ENCODE measurements around the gene PRPF6.
A peak's percentile ranks its signal among the peaks of the same experiment; 100 is the strongest.

The PRPF6 gene

DNA sequence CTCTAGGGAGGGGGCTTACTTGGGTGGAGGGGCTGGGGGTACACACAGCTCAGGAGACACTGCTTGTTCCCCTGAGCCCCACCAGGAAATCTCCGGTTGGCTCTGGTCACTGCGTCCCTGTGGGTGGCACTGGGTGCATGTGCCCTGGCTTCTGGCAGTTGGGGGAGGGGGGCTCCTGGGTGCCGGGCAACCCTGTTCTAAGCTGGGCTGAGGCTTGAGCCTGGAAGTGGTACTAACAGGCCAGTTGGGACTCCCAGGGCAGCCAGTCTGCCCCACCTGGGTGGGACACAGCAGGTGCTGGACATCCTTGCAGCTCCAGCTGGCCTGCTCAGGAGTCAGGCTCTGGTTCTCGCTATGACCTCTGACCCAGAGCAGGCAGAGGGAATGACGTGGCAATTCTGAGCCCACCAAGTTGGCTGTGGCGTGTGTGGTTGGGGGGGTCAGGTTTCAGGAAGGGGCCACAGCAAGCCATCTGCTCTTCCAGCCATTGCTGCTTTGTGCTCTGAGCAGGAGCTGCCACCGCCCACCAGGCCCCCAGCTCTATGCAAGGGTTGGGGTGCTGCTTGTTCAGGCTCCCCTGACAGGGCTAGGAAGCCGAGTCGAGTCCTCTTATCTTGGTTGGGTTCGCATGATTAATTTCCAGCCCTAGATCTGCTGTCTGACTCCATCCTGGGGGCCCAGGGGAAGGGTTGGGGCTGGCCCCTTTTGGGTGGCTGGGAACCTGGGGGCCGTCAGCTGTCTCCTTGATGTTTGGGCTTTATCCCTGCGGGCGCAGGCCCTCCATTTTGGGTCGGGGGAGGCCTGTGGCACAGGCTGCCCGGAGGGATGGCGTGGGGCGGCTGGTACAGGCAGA, 55.6 kb downstream of the PRPF6 start:
- DNase-seq = no peak

DNA sequence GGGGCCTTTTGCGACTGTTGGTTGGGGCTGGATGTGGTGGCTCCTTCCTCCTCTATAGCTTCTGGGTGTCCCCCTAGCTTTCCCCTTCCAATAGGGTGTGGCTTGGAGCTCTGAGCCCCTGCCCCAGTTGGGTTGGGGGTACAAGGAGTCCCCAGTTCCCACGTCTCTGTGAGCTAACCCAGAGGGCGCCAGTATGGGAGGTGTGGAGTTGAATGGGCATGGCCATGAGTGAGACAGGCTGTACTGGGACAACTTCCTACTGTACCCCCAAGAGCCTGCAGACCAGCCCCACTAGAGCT, 56.2 kb downstream of the PRPF6 start:
- DNase-seq = no peak

DNA sequence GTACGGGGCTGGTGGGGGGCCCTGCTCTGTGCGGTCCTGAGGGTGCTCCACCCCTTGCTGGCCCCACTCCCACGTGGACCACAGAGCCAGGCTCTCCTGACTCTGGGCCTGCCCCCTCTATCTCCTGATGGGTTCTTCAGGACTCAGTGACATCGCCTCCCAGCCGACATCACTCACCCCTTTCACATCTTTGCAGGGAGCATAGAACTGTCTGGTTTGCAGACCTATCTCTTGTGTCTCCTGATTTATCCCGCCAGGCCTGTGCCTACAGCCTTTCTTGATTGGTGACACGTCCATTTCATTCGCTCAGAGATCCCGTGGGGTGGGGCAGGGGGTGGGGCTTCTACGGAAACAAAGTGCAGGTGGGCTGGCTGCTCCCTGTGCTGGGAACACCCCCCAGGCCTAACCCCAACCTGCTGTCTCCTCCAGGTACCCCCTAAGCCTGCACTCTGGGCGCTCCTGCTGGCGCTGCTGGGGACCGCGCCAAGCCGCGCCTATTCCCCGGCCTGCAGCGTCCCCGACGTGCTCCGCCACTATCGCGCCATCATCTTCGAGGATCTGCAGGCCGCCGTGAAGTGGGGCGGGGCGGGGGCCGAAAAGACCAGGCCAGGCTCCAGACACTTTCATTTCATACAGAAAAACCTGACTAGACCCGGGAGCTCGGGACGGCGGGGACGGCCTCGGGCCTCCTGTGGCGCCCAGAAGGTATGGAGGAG, 56.7 kb downstream of the PRPF6 start:
- DNase-seq = peak in 1 of 2 experiments; percentile 28

DNA sequence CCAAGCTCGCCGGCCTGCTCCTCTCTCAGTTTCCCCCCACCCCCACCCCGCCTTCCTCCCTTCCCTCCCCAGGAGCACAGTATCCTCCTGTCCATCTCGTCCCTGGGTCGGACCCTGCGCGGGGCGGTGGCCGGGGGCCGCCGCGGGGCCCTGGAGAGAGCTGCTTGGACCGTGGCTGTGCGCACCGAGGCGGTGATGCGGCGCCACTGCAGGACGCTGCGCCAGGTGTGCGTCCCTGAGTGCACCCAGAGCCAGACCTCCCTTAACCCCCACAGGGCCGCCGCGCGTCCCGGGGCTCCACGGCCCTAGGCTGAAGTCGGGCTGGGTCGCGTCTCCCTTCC, 57.3 kb downstream of the PRPF6 start:
- no peak for DNase-seq

DNA sequence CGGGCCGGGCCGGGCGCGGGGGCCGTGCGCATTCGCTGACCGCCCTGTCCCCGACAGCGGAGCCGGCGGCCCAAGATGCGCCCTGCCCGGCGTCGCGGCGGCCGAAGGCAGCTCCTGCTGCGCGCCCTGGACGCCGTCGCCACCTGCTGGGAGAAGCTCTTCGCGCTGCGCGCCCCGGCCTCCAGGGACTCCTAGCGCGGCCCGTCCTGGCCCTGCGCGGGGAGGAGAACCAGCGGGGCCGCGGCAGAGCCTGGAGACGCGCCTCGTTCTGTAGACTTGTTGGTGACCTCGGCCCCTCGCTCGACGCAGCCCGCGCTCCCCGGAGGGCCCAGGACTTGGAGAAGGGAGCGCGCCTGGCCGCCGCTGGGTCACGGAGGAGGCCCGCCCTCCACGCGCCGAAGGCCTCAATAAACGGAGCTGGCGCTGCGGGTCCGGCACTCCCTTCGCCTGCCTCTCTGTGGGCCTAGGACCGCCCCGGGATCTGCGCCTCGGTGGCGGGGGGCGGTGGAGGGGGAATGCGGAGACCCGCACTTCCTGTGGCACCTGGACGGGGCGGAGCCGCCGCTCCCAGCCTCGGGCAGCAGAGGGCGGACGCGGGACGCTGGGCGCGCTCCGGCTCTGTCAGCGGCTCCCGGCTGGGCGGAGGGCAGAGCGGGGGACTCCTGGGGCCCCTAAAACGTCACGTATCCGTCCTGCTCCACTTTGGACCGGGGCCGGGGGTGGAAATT, 57.8 kb downstream of the PRPF6 start:
- peak; percentile 65 to 66 for DNase-seq

DNA sequence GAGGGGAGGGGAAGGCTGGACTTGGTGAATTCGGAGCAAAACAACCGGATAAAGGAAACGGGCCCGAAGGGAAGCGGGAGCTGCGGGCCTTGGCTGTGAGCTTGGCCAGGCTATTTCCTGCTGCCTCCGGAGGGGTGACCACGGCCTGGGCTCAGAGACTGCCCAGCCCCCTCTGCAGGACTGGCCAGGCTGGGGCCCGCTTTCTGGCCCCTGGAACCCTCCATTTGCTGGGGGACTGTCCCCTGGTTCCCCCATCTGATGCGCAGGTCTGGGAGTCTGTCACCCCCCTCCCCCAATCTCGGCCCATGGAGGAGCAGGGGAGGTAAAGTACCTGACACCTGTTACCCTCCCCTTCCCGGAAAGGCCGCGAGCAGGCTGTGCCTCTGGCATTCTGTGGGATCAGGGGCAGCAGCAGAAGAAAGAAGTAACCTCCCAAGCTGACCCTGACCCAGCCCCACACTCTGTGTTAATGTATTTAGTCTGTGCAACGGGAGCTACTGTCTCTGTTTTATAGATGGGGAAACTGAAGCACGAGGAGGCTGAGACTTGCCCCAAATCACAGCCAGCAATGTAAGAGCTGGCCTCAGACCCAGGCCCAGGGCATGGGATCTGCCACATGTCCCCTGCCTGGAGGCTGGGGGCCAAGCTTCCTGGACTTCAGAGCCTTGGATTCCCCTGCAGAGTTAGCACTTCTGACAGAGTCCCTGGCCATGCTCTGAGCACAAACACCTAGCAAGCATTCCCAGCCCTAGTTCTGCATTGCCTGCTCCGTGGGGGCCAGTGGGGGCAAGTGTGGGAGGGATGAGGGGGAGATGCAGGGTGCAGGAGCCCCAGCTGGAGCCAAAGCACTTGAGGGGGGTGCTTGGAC, 58.6 kb downstream of the PRPF6 start:
- no peak for DNase-seq

DNA sequence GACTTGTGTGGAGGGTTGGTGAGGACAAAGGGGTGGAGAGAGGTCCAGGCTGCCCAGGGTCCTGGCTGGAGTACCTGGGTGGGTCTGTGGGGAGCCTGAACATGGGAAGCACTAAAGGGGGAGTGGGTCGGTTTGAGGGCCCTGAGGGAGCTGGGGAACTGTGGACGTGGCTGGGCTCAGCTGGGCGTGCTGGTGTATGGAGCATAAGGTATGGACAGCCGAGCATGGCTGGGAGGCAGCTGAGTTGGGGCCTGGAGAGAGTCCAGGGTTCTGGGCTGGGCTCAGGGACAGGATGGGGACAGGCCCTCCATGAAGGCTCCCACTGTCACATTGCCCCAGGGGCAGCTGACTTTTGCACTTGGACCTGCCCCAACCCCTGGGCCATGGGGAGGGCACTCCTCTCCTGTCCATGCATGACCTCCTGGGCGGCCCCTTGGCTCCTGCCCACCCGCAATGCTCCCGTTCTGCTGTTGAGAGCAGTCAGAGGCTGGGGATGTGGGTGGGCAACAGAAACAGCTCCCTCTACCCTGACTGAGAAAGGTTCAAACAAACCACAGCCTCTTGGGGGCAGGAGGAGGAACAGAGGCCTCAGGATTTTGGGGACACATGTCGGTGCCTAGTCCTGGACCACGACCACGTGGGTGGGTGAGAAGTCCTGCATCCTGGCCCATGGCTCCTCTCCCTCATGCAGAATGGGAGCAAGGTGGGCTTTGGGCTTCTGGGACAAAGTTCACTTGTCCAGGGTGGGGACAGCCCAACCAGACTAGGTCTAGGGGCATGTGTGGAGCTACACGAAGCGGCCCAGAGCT, 59.5 kb downstream of the PRPF6 start:
- no peak for DNase-seq

DNA sequence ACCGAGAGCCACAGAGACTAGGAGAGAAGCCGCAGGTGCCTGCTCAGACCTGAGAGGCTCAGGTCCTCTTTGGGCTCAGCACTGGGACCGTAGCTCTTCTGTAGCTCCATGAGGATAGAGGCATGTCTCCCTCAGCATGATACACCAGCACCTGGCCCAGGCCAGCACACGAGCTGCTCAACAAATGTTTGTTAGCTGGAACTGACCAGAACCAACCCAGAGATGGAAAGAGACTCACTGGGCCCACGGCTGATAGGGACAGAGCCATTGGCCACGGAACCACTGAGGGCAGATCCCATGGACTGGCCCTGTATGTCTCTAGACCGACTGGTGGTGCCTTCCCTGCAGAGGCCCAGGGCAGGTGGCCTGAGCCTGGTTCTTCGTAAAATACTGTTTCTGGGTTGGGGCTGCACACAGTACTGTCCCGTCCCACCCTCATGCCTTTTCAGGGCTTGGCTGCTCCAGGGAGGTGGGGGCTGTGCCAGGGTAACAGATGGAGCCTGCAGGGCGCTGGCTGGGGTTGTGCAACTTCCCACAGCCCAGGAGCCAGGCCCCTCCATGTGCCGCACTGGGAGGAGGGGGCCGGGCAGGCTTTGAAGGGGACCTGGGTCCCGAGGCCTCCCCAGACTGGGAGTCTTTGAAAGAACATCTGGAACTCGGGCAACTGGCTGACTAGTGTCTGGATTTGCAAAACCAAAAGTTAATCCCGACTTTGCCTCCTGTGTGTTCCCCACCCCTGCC, 60.3 kb downstream of the PRPF6 start:
- DNase-seq = no peak

DNA sequence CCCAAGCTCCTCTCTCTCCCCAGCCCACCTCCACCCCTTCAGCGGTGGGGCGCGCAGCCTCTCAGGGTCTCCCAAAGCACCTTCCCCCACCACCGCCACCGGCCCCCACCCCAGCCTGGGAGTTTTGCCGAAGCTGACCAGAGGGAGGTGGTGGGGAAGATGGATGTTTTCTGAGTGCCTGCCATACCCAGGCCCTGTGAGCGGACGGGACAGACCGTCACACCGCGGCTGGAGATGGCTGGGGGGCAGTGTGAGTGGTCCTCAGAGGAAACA, 60.8 kb downstream of the PRPF6 start:
- DNase-seq = no peak

DNA sequence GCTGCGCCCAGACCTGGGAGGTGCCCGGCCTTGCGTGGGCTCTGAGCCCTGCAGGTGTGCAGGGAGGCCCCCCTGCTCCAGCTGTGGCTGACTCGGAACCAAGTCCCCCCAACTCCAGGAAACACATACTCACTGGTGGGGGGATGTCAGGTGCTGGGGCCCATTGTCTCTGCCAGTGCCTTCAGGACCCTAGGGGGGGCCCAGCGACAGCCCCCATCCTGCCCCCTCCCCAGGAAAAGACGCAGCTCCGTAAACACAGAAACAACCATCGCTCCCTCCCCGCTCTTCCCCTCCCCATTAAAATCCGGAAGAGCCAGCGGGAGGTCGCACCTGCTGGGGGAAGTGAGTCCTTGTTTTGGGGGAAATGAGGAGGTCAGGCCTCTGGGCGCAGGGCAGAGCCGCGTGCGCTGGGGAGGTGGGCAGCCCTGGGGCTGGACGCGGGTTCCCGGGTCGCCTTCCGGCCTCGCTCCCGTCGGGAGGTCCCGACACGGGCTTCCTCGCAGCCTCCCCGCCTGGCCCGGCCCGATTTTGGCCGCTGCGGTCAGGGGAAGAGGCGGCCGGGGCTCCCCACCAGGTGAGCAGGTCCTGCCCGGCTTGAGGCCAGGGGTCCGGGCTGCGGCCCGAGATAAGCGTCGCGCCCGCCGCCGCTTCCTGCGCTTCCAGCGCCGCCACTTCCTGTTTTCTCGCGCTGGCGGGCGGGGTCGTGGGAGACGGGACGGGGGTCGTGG, 61.3 kb downstream of the PRPF6 start:
- peak in 1 of 2 experiments; percentile 22 for DNase-seq

DNA sequence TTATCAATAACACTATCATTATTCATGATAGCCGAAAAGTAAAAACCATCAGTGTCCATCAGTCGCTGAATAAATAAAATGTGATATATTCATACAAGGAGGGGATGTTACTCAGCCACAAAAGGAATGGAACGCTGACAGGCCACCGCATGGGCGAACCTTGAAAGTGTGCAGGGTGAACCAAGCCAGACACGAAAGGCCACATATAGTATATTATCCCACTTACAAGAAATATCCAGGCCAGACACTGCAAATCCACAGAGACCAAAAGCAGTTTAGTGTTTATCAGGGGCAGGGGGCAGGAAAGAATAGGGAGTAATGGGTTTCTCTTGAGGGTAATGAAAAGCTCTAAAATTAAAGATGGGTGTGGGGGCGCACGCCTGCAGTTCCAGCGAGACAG, 62.8 kb downstream of the PRPF6 start:
- DNase-seq = no peak

DNA sequence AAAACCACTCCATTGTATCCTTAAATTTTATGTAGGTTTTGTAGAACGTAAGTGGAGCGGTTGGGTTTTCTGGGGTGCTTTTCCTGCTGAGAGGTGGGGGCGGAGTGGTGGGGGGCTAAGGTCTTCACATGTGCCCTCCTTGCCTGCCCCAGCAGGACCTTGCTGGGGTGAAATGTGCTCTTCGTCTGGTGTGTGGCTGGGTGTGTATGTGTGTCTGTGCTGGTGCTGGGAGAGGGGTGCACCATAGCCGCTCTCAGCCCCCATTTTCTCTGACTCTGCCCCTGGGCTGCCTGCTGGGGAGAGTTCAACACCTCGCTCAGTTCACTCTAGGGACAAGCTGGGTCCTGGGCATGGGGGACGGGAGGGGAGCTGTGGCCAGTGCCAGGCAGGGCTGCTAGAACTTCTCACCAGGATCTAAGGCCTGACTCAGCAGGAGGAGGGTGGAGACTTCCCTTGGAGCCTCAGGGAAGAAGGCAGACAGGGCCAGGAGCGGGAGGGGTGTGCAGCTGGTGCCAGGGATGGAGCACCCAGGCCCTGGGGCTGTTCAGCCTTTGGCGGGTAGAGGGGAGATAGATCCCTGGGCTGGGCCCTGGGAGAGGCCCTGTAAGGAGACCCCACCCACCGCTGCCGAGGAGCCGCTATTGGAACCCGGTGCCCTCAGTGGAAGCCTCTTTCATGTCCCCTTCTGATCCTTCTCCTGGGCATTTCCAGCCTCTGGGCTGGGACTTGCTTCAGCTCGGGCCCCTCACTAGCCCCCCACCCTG, 63.7 kb downstream of the PRPF6 start:
- DNase-seq = no peak

DNA sequence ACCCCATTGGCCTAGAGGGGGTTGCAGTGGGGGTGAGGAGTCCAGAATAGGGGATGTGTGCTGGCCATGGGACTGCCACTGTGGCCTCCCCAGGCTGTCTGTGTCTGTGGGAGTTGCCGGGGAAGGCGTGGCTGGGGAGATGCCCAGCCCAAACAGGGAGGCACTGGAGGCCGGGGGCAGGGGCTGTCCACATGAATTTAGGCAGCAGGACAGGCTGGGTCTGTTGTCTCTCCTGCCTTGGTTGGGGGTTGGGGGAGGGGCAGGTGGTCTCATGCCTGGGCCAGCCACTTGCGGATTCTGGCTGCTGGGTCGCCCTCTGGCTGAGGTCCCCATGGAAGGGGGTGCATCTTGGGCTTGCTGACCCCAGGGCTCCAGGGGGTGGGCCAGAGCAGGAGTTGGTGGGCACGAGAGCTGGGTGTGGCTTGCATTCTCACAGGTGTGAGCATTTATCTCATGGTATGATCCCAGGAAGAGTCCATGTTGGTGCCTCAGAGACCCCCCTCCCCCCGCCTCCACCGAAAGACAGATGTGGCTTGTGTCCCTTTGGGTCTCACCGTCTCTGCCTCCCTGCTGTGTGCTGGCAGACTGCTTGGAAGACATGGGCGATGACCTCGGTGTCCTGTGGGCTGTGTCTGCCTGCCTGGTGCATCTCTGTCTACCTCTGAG, 64.5 kb downstream of the PRPF6 start:
- DNase-seq = no peak

DNA sequence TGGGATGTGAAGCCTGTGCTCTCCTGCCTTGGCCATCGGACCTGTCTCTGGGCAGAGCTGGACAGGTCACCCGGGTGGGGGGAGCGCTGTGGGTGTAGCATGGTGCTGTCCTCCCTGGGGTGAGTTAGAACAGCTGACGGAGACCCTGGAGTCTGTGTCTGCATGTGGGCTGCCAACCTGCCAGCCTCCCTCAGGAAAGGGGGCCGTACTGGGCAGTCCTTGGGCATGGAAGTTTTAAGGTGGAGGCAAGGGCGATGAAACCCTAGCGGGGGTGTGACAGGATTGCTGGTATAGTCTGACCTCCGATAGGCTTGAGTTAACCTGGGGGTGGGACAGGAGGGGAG, 66.1 kb downstream of the PRPF6 start:
- DNase-seq = no peak

DNA sequence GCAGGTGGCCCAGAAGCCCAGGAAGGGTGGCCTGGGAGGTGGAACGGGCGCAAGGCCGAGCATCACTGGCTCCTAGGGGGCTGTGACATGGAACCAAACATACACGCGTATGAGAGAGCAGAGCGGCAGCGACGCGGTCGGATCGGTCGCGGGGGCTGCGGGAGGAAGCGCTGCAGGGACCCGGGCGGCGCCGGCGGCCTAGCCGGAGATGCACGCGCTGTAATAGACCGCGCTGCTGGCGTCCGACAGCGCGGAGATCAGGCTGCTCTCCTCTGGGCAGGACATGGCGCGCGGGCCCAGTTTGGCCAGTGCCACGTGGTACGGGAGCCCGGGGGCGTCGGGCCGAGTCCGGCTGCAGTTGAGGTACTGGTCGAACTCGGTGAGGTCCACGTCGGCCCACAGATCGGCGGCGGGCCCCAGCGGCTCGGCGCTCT, 67.1 kb downstream of the PRPF6 start:
- DNase-seq = no peak

DNA sequence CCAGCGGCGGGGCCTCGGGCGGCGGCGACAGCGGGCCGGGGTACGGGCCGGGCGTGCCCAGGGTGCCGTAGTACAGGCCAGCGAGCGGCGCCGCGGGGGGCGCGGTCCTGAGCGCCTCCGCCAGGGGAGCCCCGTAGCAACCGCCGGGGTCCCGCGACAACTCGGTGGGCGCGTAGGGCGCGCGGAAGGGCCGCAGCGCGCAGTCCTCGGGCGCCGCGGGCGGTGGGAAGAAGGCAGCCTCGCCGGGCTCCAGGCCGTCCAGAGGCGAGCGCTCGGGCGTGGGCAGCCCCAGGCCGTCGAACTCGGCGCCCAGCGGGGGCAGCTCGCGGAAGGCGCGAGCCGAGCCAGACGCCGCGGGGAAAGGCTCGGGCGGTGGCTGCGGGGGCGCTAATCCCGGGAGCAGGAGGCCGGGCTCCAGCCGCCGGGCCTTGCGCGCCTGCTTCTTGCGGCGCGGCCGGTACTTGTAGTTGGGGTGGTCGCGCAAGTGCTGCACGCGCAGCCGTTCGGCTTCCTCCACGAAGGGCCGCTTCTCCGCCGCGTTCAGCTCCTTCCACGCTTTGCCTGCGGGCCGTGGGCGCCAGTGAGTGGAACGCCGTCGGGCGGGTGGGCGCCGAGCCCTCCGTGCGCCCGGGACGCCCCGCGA, 67.6 kb downstream of the PRPF6 start:
- DNase-seq = no peak

DNA sequence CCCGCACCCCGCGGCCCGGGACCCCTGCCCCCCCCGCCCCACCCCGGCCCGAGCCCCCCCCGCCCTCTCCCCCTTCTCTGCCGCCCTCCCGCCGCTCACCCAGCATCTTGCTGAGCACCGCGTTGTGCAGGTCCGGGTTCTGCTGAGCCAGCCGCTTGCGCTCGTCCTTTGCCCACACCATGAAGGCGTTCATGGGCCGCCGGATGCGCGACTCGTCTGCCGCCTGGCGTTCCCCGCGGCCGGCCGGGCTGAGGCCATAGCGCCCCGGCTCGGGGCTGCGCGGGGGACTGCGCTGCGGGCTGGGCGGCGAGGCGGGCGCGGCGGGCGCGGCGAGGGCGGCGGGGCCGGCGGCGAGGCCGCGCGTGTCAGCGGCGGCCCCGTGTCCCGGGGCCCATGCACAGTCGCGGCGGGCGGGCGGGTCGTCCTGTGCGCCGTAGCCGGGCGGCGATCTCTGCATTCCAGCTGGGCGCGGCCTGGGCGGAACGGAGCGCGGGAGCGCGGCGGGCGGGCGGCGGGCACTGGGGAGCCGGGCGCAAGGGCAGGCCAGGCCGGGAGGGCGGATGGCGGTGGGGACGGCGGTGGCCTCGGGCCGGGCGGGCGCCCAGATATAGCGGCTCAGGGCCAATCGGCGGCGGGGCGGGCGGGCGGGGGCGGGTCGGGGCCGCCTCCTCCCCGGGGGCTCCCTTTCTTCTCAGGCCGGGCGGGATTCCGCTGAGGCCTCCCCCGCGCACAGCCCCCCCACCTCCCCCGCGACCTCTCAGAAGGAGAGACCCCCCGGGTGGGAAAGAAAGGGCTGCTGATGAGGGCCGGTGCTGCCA, 68.3 kb downstream of the PRPF6 start, which contains the start of gene SOX18:
SOX18 (minus strand) TSS at position 580 of the 818 bp plus-strand sequence; CDS start at position 457, 123 bp downstream.
- DNase-seq = no peak

DNA sequence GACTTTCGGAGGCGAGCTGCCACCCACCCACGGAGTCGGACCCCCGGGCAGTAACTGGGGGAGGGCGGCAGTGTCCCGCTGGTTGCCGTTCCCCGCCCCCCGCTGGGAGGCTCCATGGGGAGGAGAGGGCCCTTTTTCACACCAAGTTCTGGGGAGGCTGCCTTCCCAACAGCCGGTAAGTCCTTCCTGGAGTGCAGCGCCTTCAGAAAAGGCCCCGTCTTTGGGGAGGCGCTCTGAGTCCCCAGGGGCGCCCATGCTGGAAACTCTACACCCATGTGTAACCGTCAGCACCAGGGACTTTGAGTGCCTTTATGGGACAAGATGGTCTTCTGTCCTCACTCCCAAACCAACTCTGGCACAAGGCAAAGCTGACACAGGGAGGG, 68.9 kb downstream of the PRPF6 start:
- DNase-seq = no peak
